ENCODE data around the gene CIDEA. TPM values are rescaled to one million over a fixed set of nuclear protein-coding genes. Genes with fewer than 3 reads are reported as not detected.
"Not testable (repeated sequence)": the region's sequence is repeated elsewhere in the genome, so short reads cannot be mapped to it uniquely, and the experiment has no call there.

The CIDEA gene
- total RNA-seq, 2 donors from 2014 or later, result 56.7 TPM; not detected in 1

GRCh38 chr18:12227399-12228186 is 26.6 kb upstream of the CIDEA start:
- H3K9me3 ChIP-seq; H3K27me3 ChIP-seq; H3K4me1 ChIP-seq; H3K36me3 ChIP-seq (replicated peaks in 1 of 2; ENCODE audit: insufficient read depth in 1 of 2, low read depth in 2 of 2); H3K4me3 ChIP-seq; H3K27ac ChIP-seq; intact Hi-C loops (cut with DNase I); DNase-seq: not testable (repeated sequence)
- 56 to 60% methylated on average over 4 to 5 of the region's 27 CpGs for WGBS, 2 donors
- ATAC-seq, result peak; percentile 38

- H3K9me3 ChIP-seq; H3K36me3 ChIP-seq (replicated peaks in 1 of 2; ENCODE audit: insufficient read depth in 1 of 2, low read depth in 2 of 2); DNase-seq; H3K4me3 ChIP-seq; intact Hi-C loops (cut with DNase I); ATAC-seq; H3K4me1 ChIP-seq; H3K27ac ChIP-seq; H3K27me3 ChIP-seq: not testable (repeated sequence)
- WGBS, 2 donors, result 17 to 30% methylated on average over 1 to 3 of the region's 3 CpGs
Measured at GRCh38 chr18:12228308-12228707, 25.9 kb upstream of the CIDEA start.

- 86% methylated on average over 8 of the region's 8 CpGs for WGBS, 2 donors
- H3K27me3 ChIP-seq; H3K4me3 ChIP-seq; H3K27ac ChIP-seq; H3K9me3 ChIP-seq; H3K4me1 ChIP-seq; H3K36me3 ChIP-seq (replicated peaks in 1 of 2; ENCODE audit: insufficient read depth in 1 of 2, low read depth in 2 of 2); DNase-seq; ATAC-seq: not testable (repeated sequence)
- intact Hi-C loops (cut with DNase I), result loop anchor here (10.0 kb wide), 1 partner anchor 146 kb away; no protein-coding TSS in a partner anchor
Measured at GRCh38 chr18:12230561-12230960, 23.6 kb upstream of the CIDEA start.

GRCh38 chr18:12231040-12231882 is 22.9 kb upstream of the CIDEA start:
- 82 to 87% methylated on average over 7 to 16 of the region's 17 CpGs for WGBS, 2 donors
- Histone ChIP-seq H3K36me3 (replicated peaks in 1 of 2; ENCODE audit: insufficient read depth in 1 of 2, low read depth in 2 of 2) (no peaks in the 10 kb centered on the region), H3K4me1 (no peaks in the 10 kb centered on the region), H3K4me3 (no peak overlapping the region), H3K27me3 (no peaks in the 10 kb centered on the region), H3K9me3 (no peaks in the 10 kb centered on the region), H3K27ac (no peak overlapping the region)
- DNase-seq, result no peak
- intact Hi-C loops (cut with DNase I), result loop anchor here (10.0 kb wide), 1 partner anchor 146 kb away; no protein-coding TSS in a partner anchor
- TF ChIP-seq POLR2A (IDR thresholded peaks at IDR 0.05) (no peak), CTCF (IDR thresholded peaks at IDR 0.05) (no peak)
- ATAC-seq, result no peak

- intact Hi-C loops (cut with DNase I), result loop anchor here (10.0 kb wide), 1 partner anchor 147 kb away; no protein-coding TSS in a partner anchor
- Histone ChIP-seq H3K36me3 (replicated peaks in 1 of 2; ENCODE audit: insufficient read depth in 1 of 2, low read depth in 2 of 2) (no peaks in the 10 kb centered on the region), H3K27ac (no peak overlapping the region), H3K9me3 (no peaks in the 10 kb centered on the region), H3K4me3 (no peak overlapping the region), H3K4me1 (peaks cover 3% of the 10 kb centered on the region), H3K27me3 (no peaks in the 10 kb centered on the region)
- WGBS, 2 donors, result 86 to 87% methylated on average over 7 to 9 of the region's 9 CpGs
- no peak for ATAC-seq
- DNase-seq, result no peak
- TF ChIP-seq CTCF (IDR thresholded peaks at IDR 0.05) (no peak), POLR2A (IDR thresholded peaks at IDR 0.05) (no peak)
Measured at GRCh38 chr18:12231986-12232385, 22.2 kb upstream of the CIDEA start.

- 48 to 53% methylated on average over 5 of the region's 5 CpGs for WGBS, 2 donors
- no peak for DNase-seq
- TF ChIP-seq POLR2A (IDR thresholded peaks at IDR 0.05), result no peak
- TF ChIP-seq CTCF (IDR thresholded peaks at IDR 0.05), result no peak
- Histone ChIP-seq H3K4me3 (no peak overlapping the region), H3K27ac (no peak overlapping the region), H3K36me3 (replicated peaks in 1 of 2; ENCODE audit: insufficient read depth in 1 of 2, low read depth in 2 of 2) (no peaks in the 10 kb centered on the region), H3K4me1 (peaks cover 5% of the 10 kb centered on the region), H3K9me3 (no peaks in the 10 kb centered on the region), H3K27me3 (no peaks in the 10 kb centered on the region)
- intact Hi-C loops (cut with DNase I), result loop anchor here (10.0 kb wide), 1 partner anchor 149 kb away; no protein-coding TSS in a partner anchor
- no peak for ATAC-seq
Measured at GRCh38 chr18:12233378-12233777, 20.8 kb upstream of the CIDEA start.

Data from body of pancreas (tissue), 4 donors.